Hematopoietic multipotent progenitor cell treated with erythropoietin and hydrocortisone succinate and interleukin-3 and kit ligand, for 17 days (in vitro differentiated cells): ENCODE measurements around the gene PRICKLE2.

Source experiments
- DNase-seq: peaks from one replicate; pipeline ENCODE4 v3.0.0-alpha.2; 2015; ENCODE audit warnings: low spot score

Gene PRICKLE2

DNA sequence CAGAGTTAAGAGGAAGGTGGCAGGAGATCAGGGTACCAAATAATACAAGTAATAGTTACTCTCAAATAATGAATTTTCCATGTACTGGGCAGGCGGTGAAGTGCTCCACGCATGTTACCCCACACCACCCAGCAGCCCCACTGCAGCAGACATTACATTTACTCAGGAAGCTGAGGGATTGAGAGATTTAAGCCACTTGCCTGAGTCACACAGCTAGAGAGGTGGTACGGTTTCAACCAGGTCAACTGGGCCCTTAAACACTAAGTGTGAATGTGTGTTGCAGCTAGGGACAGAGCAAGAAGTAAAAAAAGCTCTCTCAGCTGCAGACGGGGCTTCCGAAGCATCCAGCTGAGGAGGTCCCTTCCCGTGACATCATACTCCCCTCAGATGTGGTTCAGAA lies 91.3 kb downstream of the PRICKLE2 start:
- no peak for DNase-seq

DNA sequence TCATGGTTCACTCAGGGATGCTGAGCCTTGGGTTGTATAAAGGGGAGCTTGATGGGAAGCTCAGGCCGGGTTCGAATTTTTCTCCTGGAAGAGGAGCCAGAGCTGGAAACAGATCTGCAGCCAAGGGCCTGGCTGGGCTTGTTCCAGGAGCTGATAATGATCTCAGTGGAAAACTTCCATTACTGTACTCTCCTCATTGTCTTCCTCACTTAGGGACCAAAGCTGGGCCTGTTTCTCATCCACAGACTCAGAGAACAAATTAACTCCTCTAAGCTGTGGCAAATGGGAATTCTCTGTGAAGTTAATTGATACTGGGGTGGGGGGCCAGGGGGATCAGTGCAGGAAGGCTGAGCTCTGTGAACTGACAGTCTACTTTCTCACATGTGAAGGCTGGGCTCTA lies 92.0 kb downstream of the PRICKLE2 start:
- no peak for DNase-seq

DNA sequence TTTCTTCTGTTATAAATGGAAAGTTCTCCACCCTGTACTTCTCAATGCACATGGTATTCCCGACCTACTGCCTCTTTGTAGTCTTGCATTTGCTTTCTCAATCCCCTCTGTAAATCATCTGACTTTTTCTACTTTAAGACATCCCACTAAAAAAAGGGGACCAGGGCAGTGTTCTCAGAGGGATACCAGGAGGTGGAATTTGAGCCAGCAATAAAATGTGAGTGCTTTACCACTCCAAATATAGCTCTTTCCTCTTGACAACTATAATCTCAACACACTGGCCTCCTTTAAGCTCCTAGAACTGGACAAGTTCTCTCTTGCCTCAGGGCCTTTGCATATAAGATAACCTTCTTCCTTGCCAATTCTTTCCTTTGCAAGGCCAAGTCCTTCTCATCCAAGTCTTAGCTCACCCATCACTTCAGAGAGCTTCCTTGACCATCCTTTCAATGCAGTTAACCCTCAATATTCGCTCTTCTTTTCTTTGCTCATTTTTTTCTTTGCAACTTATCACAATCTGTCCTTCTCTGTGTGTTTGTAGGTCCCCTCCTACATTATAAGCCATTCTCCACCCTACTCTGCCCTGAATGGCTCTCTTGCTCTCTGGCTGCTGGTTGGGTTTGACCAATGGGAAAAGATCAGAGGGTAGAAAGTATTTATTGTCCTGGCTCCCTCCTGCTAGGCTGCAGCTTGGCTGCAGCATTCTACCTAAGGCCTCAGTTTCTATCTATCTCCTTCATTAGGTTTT lies 93.4 kb downstream of the PRICKLE2 start:
- no peak for DNase-seq

DNA sequence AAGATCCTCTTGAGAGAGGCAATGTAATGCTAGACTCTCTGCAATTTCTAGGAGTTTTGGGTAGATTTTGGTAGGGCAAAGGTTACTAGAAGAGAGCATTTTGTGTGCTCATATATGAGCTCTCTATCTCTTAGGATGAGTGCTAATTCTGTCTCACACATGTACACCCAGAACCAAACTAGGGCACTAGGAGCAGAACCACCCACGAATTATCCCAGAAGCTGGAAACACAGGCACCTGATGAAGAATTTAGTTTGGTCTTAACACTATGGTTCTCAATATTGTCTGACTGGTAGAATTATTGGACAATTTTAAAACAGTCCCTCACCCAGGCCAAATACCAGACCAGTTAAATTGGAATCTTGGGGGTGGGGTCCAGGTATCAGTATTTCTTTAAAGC lies 94.8 kb downstream of the PRICKLE2 start:
- DNase-seq: no peak

DNA sequence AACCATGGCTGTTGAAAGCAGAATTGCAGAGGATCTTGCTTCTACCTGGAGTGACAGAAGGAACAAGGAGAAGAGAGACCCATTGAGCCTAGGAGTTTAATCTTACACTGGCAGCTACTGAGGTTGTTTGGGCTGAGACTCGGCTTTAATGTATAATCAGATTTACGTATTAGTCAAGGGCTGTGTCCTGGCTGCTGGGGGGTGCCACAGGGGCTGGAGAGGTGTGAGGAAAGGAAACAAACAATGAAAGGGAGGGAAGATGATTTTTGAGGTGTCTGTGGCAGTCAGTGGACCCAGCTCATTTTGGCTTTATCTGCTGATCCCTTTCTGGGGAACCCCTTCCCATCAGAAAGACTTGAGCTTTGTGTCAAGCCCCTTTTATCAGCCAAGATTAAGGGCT lies 95.7 kb downstream of the PRICKLE2 start:
- no peak for DNase-seq

DNA sequence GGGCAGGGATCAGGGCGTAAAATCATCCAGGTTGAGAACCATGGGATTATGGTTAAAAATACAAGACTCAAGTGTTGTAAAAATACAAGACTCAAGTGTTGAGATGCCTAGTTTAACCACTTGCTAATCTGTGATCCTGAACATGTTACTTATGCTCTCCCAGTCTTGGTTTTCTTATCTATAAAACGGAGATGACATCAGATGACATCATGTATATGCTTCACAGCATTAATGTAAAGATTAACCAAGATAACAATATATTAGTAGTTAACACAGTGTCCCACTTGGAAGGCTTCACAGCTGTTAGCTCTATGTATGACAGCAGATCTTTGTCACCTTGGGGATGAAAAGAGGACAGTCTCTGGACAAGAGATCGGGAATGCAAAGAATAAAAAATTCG lies 96.2 kb downstream of the PRICKLE2 start:
- no peak for DNase-seq

DNA sequence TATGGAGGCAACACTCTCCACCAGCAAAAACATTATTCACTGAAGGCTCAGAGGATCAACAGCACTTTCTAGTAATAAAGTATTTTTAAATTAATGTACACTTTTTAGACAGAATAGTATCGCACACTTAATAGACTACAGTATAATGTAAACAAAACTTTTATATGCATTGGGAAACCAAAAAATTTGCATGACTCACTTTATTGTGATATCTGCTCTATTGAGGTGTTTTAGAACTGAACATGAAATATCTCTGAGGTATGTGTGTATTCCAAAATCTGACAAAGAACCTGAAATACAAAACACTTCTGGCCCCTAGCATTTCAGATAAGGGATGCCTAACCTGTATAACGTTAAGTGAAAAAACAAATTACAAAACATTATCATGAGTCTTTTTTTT lies 99.7 kb downstream of the PRICKLE2 start:
- DNase-seq: no peak

DNA sequence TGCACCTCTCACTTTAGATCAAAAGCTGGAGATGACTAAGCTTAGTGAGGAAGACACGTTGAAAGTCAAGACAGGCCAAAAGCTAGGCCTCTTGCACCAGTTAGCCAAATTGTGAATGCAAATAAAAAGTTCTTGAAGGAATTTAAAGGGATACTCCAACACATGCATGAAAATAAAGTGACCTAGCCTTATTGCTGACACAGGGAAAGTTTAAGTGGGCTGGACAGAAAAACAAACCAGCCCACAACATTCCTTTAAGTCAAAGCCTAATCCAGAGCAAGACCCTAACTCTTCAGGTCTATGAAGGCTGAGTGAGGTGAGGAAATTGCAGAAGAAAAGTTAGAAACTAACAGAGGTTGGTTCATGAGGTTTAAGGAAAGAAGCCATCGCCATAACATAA lies 101.3 kb downstream of the PRICKLE2 start:
- no peak for DNase-seq

DNA sequence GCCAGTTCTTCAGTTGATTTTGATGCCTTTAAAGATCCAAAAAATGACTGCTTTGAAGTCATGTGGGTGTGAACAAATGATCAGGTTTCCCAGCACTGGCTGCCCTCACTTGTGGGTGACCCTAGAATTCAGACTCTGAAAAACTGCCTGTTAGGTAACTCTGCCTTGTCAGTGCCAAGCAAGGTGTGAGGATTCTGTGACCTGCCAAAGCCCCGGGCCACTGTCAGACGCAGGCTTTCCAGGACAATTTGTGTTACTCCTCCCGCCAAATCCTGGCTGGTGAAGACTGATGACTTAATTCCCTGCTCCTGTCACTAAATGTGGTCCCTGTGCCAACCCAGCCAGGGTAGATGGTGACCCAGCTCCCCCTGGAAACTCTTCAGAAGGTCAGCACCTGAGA lies 102.8 kb downstream of the PRICKLE2 start:
- DNase-seq: no peak

DNA sequence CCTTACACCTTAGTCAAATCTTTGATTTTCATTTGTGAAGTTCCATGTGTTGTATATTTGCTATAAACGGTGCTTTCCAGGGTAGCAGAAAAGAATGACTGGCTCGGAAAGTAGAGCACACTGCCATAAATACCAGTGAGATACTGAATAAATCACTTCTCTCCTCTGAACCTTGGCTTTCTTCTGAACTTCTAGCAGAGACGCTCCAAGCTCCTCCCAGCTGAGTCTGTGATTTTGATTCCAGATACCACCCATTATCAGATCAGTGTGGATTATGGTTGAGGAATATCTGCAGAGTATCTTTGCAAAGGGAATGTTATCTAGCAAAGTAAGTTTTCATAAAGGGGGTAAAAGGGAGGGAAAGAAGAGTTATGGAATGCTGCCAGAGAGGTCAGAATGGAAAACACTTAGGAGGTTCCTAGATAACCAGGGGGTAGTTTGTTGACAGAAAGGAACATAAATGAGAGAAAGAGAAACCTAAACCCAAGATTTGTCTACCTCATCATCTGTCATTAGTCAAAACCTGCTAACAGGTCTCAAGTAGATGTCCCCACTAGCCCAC lies 103.4 kb downstream of the PRICKLE2 start:
- DNase-seq: no peak

DNA sequence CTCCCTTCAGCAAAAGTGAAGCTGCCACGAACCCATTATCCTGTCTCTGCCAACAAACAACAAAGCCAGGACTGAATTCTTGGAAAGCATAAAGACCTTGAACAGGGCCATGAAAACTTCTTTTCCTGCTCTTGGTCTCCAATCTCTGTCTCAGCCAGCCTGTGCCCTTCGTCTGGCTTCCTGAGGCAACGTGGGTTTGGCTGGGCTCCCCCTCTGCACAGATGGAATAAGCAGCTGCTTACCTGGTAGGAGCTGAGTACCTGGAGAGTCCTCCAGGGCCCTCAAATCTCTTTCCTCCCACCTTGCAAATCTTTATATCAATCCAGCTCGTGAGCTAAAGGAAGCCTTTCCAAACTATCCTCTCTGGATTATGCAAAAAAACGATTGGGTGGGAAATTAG lies 104.4 kb downstream of the PRICKLE2 start:
- DNase-seq: no peak

DNA sequence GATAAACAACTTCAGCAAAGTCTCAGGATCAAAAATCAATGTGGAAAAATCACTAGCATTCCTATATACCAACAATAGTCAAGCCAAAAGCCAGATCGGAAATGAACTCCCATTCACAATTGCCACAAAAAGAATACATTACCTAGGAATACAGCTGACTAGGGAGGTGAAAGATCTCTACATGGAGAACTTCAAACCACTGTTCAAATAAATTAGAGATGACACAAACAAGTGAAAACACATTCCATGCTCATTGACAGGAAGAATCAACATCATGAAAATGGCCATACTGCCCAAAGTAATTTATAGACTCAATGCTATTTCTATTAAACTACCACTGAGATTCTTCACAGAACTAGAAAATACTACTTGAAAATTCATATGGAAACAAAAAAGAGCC lies 107.8 kb downstream of the PRICKLE2 start:
- DNase-seq: no peak

DNA sequence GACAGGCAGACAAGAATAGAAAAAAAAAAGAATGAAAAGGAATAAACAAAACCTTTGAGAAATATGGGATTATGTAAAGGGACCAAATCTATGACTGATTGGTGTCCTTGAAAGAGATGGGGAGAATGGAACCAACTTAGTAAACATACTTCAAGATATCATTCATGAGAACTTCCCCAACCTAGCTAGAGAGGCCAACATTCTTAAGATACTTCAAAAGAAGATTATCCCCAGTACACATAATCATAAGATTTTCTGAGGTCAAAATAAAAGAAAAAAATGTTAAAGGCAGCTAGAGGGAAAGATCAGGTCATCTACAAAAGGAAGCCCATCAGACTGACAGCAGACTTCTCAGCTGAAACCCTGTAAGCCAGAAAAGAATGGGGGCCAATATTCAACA lies 110.6 kb downstream of the PRICKLE2 start:
- DNase-seq: no peak

DNA sequence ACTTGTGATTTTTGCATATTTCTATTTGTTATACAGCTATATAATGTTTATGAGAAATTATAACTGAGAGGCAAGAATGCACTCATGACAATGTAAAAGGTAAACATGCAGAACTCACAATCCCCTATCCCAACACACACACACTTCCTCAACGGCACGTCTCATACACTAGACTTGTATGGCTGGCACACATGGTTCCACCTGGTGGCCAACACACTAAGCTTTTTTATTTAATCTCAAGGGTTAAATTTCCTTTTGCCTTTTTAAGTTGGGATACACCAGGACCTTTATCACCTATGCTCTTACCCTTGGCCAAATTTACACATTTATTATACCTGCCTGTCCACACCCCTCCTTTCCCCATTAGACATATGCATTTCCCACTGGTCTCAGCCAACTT lies 113.4 kb downstream of the PRICKLE2 start:
- DNase-seq: no peak

DNA sequence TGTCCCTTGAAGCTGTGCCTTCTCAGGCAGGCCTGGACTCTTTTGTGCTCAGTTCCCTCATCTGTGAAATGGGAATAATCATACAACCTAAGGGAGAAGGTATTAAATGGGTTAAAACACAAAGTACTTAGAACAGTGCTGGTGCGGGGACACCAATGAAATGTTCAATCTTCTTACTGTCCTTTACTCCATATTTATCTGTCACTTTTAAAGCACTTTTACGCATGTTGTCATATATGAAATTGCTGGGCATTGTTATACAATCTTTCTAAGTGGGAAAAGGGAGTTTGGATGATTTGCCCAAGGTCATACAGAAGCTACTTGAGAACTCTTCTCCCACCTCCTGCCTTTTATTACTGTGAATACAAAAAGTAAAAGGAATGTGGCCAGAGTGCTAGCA lies 114.2 kb downstream of the PRICKLE2 start:
- no peak for DNase-seq

DNA sequence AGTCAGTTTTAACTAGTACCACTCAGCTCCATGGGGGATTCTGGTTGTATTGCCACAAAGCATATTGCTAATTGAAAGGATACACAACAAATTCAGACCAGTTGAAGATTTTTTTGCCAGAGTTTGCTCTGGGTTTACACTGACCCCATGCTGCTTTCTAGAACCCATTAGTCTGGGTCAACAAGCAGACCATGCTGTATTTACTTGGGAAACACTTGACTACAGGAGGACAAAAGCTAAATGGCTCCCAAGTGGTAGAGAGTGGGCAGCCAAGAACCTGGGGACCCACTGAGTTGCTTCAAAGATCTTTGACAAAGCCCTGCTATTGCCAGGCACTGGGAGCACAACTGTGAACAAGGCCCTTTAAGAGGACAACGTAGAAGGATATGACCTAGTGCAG lies 115.2 kb downstream of the PRICKLE2 start:
- DNase-seq: no peak

DNA sequence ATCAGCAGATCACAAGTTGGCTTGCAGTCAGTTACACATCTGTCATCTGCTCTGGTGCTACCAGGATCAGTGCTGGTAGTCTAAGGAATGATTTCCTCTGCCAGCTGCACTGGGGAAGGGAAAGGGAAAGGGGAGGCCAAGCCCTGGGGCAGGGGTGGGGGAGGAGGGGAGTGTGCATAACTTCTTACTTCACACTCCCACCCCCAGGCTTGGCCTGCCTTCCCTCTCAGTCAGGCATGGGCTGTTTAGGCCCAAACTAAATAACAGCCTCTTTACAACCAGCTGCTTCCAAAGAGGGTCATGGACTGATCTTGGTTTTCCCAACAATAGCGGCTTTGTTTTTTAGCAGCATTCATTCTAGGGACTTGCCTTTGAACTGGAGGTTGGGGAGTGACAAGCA lies 115.8 kb downstream of the PRICKLE2 start:
- no peak for DNase-seq

DNA sequence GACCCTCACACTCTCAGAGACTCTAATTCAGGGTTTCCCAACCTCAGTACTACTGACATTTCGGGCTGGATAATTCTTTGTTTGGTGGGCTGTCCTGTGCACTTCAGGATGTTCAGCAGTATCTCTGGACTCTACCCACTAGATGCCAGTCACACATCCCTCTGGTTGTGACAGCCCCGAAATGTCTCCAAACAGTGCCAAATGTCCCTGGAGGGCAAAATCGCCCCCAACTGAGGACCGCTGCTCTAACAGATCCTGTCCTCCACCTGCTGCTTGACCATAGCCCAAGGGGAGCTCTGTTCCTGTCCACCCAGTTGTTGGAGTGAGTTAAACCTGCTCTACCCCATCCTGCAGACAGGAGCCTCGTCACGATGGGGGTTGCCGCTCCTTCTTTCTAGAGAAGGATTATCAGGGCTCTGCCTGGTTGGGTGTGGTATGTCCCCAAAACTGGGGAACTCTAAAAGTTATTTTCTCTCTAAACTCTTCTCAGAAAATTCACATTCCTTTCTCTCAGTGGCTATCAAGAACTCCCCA lies 116.4 kb downstream of the PRICKLE2 start:
- DNase-seq: no peak

DNA sequence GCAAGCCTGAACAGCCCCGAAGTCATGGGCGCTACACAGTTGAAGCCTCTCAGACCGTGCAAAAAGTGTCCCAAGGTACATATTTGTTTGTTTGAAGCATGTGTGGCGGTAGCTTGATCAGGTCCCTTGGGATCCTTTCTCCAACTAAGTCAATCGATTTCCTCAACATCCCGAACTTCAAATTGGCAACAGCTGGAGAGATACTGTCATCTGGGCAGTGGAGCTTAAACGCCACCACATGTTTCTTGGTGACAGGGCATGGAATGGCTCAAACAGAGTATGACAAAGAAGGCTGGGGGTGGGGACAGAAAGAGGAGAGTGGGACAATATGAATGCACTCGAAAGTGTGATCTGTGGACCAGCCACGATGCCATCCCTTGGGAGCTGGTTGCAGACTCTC lies 117.0 kb downstream of the PRICKLE2 start:
- no peak for DNase-seq

DNA sequence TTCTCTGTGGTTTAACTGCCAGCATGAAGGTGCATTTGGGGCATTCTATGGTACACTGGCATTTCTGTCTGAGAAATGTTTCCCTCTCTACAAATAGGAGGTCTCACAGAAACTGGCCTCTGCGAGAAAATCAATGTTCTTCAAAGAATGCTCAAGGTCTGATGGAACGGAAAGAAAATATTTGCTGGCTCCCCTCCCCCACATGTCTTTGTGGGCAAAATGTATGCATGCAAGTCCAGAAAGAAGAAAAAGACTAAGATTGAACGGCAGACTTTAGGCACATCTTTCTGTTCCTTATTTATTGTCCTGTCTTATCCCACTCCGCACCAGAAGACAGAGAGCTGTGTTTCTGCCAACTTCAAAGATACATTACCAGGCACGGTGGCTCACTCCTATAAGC lies 118.1 kb downstream of the PRICKLE2 start:
- no peak for DNase-seq

DNA sequence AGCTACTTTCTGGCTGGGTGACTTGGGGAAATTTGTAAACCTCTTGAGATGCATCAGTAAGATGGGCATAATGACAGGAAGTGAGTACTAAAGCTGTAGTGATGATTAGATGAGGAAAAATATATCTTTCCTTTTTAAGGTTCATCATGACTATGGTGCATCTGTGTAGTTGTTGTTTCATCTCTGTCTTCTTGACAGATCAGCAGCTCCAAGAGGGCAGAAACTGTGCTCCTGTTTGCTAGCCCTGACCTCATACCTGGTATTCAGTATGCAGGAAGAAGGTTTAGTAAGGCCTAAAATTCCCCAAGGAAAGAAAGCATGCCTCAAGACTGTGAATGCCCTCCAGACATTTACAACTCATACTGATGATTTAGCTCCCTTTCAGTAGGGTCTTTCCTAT lies 119.5 kb downstream of the PRICKLE2 start:
- DNase-seq: no peak

DNA sequence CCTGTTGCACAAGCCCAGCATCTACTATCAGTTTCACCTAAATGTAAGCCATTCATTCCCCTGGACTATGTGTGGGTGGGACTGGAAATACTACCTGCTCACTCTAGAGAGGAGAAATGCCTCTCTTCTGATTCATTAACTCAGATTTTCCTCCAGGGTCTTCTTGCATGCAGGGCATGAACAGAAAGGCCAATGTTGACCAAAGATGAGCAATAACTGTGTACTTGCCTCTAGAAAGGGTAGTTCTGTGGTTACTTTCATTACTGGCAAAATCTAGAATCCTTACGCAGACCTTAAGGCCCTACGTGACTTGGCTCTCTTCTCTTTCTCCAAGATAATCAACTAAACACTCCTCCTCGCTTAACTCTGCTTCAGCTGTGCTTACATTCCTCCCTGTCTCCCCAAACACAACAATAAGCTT lies 120.6 kb downstream of the PRICKLE2 start:
- no peak for DNase-seq

DNA sequence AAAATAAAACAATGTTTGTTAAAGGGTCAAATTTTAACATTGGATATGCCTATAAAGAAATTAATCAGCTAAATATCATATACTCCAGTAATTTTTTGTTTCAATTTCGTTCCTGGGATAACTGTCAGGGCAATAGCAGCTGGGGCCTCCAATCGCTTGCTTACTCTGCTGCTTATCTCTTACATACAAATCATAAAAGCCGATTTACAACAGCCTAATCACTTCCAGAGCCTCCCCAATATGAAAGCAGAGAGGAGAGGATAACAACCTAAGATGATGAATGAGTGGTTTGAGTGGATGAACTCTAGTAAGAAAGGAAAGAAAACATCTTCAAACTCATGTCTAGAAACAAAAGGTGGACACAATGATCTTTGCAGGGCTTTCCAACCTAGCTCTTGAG lies 121.3 kb downstream of the PRICKLE2 start:
- DNase-seq: no peak

DNA sequence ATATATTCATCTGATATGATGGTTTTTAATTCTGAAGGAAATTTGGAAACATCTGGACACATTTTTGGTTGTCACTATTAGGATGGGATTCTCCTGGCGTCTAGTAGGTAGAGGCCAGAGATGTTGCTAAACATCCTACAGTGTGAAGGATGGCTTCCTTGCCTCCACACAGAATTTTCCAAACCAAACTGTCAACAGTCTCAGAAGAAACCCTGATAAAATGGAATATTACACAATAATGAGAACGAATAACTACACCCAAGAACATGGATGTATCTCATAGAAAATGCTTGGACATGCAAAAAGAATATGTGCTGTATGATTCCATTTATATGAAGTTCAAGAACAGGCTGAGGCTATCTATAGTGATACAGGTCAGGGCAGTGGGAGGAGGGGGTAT lies 122.1 kb downstream of the PRICKLE2 start:
- no peak for DNase-seq
